Astrocyte (in vitro differentiated cells and primary cell): Measurements from ENCODE around the gene DYSF.

Source experiments
- EZH2 ChIP-seq: IDR thresholded peaks from 2 replicates; pipeline ENCODE4 v1.6.1; 2012; ENCODE audit warnings: mild to moderate bottlenecking, low read length, inconsistent platforms; ENCODE audit not compliant: insufficient read depth
- TF ChIP-seq, protein P1 (sequence below): IDR thresholded peaks from 2 replicates; pipeline ENCODE4 v1.5.1; 2011; ENCODE audit warnings: low read depth, mild to moderate bottlenecking, inconsistent platforms, low read length, moderate library complexity; ENCODE audit not compliant: insufficient read depth

DNA sequence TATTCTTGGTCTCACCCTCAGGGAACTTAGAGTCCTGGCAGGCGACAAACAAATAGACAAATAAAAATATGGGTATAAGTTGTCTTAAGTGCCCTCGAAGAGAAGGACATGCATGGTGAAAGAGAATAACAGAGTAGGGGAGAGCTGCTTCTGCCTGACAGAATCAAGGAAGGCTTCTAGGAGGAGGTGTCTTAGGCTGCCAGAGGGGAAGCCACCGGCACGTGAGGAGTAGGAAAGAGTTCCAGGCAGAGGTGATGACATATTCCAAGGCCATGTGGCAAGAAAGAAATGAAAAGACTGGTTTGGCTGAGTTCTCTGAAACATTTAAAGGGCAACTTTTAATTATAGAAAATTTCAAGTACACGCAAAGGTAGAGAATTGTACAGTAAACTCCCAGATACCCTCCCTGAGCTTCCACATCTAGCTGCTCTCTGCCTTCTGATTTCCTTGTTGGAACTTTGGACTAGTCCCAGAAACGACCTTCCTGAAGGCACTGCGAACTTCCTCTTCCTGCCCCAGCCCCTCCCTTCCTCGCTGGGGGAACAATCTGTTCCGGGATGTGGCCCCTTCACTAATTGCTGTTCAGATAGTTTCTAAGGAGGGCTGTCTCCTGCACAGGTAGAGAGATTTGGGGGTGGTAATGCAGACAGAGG is 91.7 kb downstream of the DYSF start:
- TF ChIP-seq, protein P1, sequence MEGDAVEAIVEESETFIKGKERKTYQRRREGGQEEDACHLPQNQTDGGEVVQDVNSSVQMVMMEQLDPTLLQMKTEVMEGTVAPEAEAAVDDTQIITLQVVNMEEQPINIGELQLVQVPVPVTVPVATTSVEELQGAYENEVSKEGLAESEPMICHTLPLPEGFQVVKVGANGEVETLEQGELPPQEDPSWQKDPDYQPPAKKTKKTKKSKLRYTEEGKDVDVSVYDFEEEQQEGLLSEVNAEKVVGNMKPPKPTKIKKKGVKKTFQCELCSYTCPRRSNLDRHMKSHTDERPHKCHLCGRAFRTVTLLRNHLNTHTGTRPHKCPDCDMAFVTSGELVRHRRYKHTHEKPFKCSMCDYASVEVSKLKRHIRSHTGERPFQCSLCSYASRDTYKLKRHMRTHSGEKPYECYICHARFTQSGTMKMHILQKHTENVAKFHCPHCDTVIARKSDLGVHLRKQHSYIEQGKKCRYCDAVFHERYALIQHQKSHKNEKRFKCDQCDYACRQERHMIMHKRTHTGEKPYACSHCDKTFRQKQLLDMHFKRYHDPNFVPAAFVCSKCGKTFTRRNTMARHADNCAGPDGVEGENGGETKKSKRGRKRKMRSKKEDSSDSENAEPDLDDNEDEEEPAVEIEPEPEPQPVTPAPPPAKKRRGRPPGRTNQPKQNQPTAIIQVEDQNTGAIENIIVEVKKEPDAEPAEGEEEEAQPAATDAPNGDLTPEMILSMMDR: no peak
- TF ChIP-seq EZH2: no peak
